Sigmoid colon (tissue), 7 donors: ENCODE measurements around the gene FASN. TPM values are rescaled to one million over a fixed set of nuclear protein-coding genes. Genes with fewer than 3 reads are reported as not detected.

ENCODE experiments used
- DNase-seq: peaks from one replicate; pipeline ENCODE4 v3.0.0-alpha.2; 2019
- H3K27ac ChIP-seq, 4 donors: fragments of 200-600 bp; sonication (generic); one replicate each; pipeline ENCODE4 v1.5.1; 2016 to 2019; ENCODE audit warnings: mild to moderate bottlenecking in 1 of 4
- H3K27me3 ChIP-seq, 3 donors: fragments of 200-600 bp; sonication (generic); one replicate each; pipeline ENCODE4 v1.5.1; 2019; ENCODE audit warnings: mild to moderate bottlenecking in 1 of 3
- H3K36me3 ChIP-seq, 4 donors: fragments of 200-600 bp; sonication (generic); one replicate each; pipeline ENCODE4 v1.5.1; 2016 to 2019
- H3K4me1 ChIP-seq, 4 donors: fragments of 200-600 bp; sonication (generic); one replicate each; pipeline ENCODE4 v1.5.1; 2017 to 2019
- H3K4me3 ChIP-seq, 4 donors: fragments of 200-600 bp; sonication (generic); one replicate each; pipeline ENCODE4 v1.5.1; 2017 to 2019; ENCODE audit warnings: mild to moderate bottlenecking in 2 of 4, moderate library complexity in 1 of 4
- H3K9me3 ChIP-seq, 4 donors: fragments of 200-600 bp in 3 of 4; sonication (generic) in 3 of 4; one replicate each; pipeline versions ENCODE4 v1.5.1 to v1.6.1; 2013 to 2019
- CTCF ChIP-seq, 4 experiments: fragments of 450-650 bp in 3 of 4; fragments of 200-600 bp in 1 of 4; IDR thresholded peaks; one replicate each; pipeline ENCODE4 v1.5.1; 2016 to 2019; ENCODE audit warnings: antibody characterized with exemption in 4 of 4, mild to moderate bottlenecking in 3 of 4, moderate library complexity in 2 of 4
- EP300 ChIP-seq, 4 donors: sonication (generic); formaldehyde crosslinking; IDR thresholded peaks; one replicate each; pipeline ENCODE4 v1.6.1; 2017; ENCODE audit warnings: antibody characterized with exemption in 4 of 4
- POLR2A ChIP-seq, 2 donors: fragments of 450-650 bp; IDR thresholded peaks; one replicate each; pipeline ENCODE4 v1.6.1; 2016; ENCODE audit warnings: antibody characterized with exemption in 2 of 2, mild to moderate bottlenecking in 2 of 2, moderate library complexity in 2 of 2
- POLR2AphosphoS5 ChIP-seq, 4 donors: sonication (generic); formaldehyde crosslinking; IDR thresholded peaks; one replicate each; pipeline ENCODE4 v1.6.1; 2017; ENCODE audit warnings: antibody characterized with exemption in 4 of 4
- WGBS, 2 donors: extraction: QIAGEN DNeasy Blood & Tissue Kit; methylation state at CpG; one replicate each; pipeline ENCODE4 v1.1.7; 2013; 5-methylcytosine and 5-hydroxymethylcytosine counted together
- intact Hi-C: fragments of 100-400 bp; cut with DNase I; formaldehyde crosslinking; loops from one replicate; pipeline ENCODE4 v1.15.1; 2023
- polyA plus RNA-seq, 3 donors: library from polyadenylated mRNA; stranded (reverse); fragments of 200-250 nt; gene quantifications; one replicate each; pipeline ENCODE4 v1.2.3, GENCODE V29; 2013
- total RNA-seq, 4 donors: library from RNA; depleted of rRNA; stranded (reverse); fragments of >200 nt; gene quantifications; one replicate each; pipeline ENCODE4 v1.1.0, GENCODE V29; 2016
- donor health status: healthy with polysubstance abuse.
- donor health status: Bipolar disorder and iron deficiency.
- donor health status: healthy.

FASN gene
- total and polyA plus RNA-seq, 7 donors, result 12.7 to 152 (median 18.0) TPM

DNA sequence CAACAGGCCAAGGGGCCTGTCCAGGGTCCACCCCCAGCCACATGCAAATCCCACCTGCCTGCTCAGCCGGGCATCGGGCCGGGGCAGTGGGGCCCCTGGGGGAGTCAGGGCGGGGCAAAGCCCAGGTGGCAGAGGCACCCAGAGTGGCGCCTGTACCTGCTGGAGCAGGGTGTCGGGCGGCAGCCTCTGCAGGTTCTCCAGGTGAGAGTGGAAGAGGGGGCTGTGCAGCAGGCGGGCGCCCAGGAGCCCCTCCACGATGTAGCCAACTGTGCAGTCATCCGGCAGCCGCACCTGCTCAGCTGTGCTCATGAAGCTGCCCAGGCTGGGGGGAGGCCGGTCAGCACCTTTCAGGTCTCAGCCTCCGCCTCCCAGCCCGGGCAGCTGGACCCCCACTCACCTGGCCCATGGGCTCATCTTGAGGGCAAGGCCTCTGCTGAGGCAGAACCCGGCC, 48.5 kb downstream of the FASN start:
- no peaks in the 10 kb centered on the region for H3K9me3 ChIP-seq
- H3K27me3 ChIP-seq, result no peaks in the 10 kb centered on the region
- no peak for TF ChIP-seq POLR2A (IDR thresholded peaks at IDR 0.05)
- 86 to 93% methylated on average over 16 of the region's 16 CpGs for WGBS, 2 donors
- DNase-seq, result no peak
- peaks cover 0 to 38% (median 35%) of the 10 kb centered on the region in 4 donors for H3K4me1 ChIP-seq
- peaks cover 2 to 51% (median 9%) of the 10 kb centered on the region in 4 donors for H3K36me3 ChIP-seq
- intact Hi-C loops, result no loop called here
- no peak overlapping the region for H3K4me3 ChIP-seq
- H3K27ac ChIP-seq, result no peak overlapping the region

DNA sequence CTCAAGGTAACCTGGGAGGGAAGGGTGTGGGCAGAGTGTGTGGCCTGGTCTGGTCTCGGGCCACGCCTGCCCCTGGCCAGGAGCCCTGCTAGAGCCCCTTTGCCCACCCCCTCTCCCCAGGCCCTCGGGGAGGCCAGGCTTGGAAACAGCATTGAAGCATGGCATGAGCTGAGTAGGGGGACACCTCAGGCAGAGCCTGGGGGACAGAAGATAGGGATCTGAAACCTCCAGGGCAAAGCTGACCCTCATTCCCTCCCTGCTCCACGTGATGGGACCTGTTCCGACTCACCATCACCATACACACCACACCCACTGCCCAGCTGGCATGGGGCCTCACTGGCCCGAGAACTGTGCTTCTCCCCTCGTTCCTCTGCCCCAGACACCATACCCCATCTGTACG, 48.9 kb downstream of the FASN start:
- intact Hi-C loops, result no loop called here
- H3K4me1 ChIP-seq, result peaks cover 0 to 38% (median 35%) of the 10 kb centered on the region in 4 donors

GRCh38 chr17:82048571-82048971, 49.5 kb downstream of the FASN start:
- intact Hi-C loops, result no loop called here
- Histone ChIP-seq H3K27me3 (no peaks in the 10 kb centered on the region), H3K4me1 (peaks cover 0 to 35% (median 30%) of the 10 kb centered on the region in 4 donors), H3K4me3 (no peak overlapping the region), H3K36me3 (peaks cover 0 to 41% (median 6%) of the 10 kb centered on the region in 4 donors), H3K9me3 (no peaks in the 10 kb centered on the region), H3K27ac (no peak overlapping the region)
- DNase-seq, result no peak
- 91 to 93% methylated on average over 20 of the region's 20 CpGs for WGBS, 2 donors
- TF ChIP-seq POLR2AphosphoS5 (IDR thresholded peaks at IDR 0.05), result no peak
- TF ChIP-seq CTCF (IDR thresholded peaks at IDR 0.05), result no peak
- no peak for TF ChIP-seq POLR2A (IDR thresholded peaks at IDR 0.05)
- TF ChIP-seq EP300 (IDR thresholded peaks at IDR 0.05), result no peak

More for the DNA sequence above, 48.9 kb downstream of the FASN start:
- Histone ChIP-seq H3K27me3 (no peaks in the 10 kb centered on the region), H3K4me3 (no peak overlapping the region), H3K27ac (no peak overlapping the region), H3K9me3 (no peaks in the 10 kb centered on the region), H3K36me3 (peaks cover 0 to 46% (median 6%) of the 10 kb centered on the region in 4 donors)
- DNase-seq, result no peak
- TF ChIP-seq EP300 (IDR thresholded peaks at IDR 0.05) (no peak), POLR2A (IDR thresholded peaks at IDR 0.05) (no peak), CTCF (IDR thresholded peaks at IDR 0.05) (no peak), POLR2AphosphoS5 (IDR thresholded peaks at IDR 0.05) (no peak)
- WGBS, 2 donors, result 86 to 91% methylated on average over 8 of the region's 8 CpGs

DNA sequence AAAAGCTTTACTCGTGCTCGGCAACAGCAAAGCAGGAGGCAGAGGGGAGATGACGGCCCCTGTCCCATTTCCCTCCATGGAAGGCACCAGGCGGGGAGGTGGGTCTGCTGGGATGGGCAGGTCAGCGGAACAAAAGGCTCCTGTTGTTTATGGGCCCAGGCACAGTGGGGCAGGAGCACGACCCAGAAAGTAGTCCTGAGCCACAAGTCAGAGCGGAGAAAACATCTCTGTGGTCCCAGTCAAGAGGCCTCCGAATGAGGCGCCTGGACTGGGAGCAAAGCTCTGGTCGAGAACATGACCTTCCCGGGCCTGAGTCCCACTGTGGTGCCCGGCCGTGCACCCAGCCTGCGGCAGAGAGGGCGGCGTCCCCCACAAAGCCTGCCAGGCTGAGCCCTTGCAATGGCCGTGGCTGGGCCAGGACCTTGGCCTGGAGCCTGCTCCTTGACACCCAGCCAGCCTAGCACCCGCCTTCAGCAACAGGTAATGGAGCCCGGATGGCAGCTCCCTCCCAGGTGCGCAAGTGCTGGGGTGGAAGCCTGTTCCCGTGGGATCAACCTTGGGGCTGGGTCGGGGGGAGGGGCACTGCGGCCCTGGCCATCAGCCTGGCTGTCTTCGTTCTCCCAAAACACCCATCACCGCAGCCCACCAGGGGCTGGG, 50.0 kb downstream of the FASN start:
- WGBS, 2 donors, result 92 to 94% methylated on average over 25 of the region's 25 CpGs
- no peak for TF ChIP-seq EP300 (IDR thresholded peaks at IDR 0.05)
- intact Hi-C loops, result no loop called here
- Histone ChIP-seq H3K4me1 (peaks cover 0 to 30% (median 25%) of the 10 kb centered on the region in 4 donors), H3K36me3 (peaks cover 0 to 37% (median 6%) of the 10 kb centered on the region in 4 donors), H3K27me3 (no peaks in the 10 kb centered on the region), H3K9me3 (no peaks in the 10 kb centered on the region), H3K4me3 (no peak overlapping the region), H3K27ac (no peak overlapping the region)
- DNase-seq, result no peak

DNA sequence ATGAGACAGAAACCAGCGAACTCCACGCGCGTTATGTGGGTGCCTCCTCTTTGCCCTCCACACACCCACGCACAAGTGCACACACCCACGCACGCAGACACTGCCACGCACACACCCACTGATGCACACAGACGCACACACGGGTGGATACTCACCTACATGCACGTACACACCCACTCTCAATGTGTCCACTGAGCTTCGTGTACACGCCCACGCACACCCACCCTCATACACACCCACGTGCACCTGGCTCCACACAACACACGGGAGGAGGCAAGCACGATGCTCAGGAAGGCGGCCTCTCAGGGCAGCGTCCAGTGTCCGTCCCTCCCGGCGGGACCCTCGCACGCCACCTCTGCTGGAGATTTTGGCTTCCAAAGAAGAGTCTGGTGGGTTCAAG, 50.7 kb downstream of the FASN start:
- Histone ChIP-seq H3K4me1 (peaks cover 0 to 24% (median 18%) of the 10 kb centered on the region in 4 donors), H3K36me3 (peaks cover 0 to 37% (median 6%) of the 10 kb centered on the region in 4 donors), H3K27me3 (no peaks in the 10 kb centered on the region), H3K9me3 (no peaks in the 10 kb centered on the region), H3K4me3 (no peak overlapping the region), H3K27ac (no peak overlapping the region)
- intact Hi-C loops, result no loop called here
- no peak for TF ChIP-seq POLR2AphosphoS5 (IDR thresholded peaks at IDR 0.05)
- no peak for TF ChIP-seq CTCF (IDR thresholded peaks at IDR 0.05)
- no peak for TF ChIP-seq POLR2A (IDR thresholded peaks at IDR 0.05)
- WGBS, 2 donors, result 83 to 88% methylated on average over 24 of the region's 24 CpGs
- no peak for DNase-seq
